CD4-positive, alpha-beta T cell treated with Interleukin-15 for 4 hours (primary cell): ENCODE results near the gene OR10H1.
"Not testable (repeated sequence)": the region's sequence is repeated elsewhere in the genome, so short reads cannot be mapped to it uniquely, and the experiment has no call there.

Experiments
- DNase-seq: peaks from one replicate; pipeline ENCODE4 v3.0.0-alpha.2; 2020; ENCODE audit warnings: low spot score

Gene OR10H1

GRCh38 chr19:15774159-15774558 is 41.3 kb downstream of the OR10H1 start:
- DNase-seq = not testable (repeated sequence)

GRCh38 chr19:15769586-15769985 is 45.9 kb downstream of the OR10H1 start:
- no peak for DNase-seq

- no peak for DNase-seq
Measured at GRCh38 chr19:15759962-15760565, 55.4 kb downstream of the OR10H1 start.

DNA sequence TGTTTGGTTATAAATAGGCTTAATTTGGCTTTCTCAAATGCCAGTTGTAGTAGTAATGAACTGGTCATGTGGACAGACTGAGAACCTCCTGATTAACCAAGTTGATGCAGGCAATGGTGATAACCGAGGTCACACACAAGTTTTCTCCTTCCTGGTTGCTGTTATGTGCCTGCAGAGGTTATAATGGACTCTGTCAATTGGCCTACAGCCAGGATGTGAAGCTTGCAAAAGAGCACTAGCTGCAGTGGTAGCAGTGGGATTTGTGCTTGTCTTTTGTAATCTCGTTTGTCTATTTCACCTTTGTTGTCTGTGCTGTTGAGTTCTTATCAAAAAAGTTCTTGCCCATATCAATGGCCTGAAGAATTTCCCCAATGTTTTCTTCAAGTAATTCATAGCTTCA is 57.1 kb downstream of the OR10H1 start:
- no peak for DNase-seq
